Lower leg skin (tissue), 4 donors: Measurements from ENCODE around the gene DOHH. TPM values are rescaled to one million over a fixed set of nuclear protein-coding genes. Genes with fewer than 3 reads are reported as not detected.

Experiments
- DNase-seq, 2 donors: peaks; one replicate each; pipeline ENCODE4 v3.0.0-alpha.2; 2019; ENCODE audit warnings: low spot score in 2 of 2
- H3K4me3 ChIP-seq: fragments of 200-600 bp; sonication (generic); 2 replicates; pipeline ENCODE4 v1.5.1; 2017; ENCODE audit warnings: mild to moderate bottlenecking, low read depth; ENCODE audit not compliant: poor library complexity, severe bottlenecking
- POLR2A ChIP-seq, 2 donors: fragments of 450-650 bp; IDR thresholded peaks; one replicate each; pipeline ENCODE4 v1.6.1; 2016 to 2017; ENCODE audit warnings: antibody characterized with exemption in 2 of 2, mild to moderate bottlenecking in 1 of 2, moderate library complexity in 1 of 2
- WGBS, 2 donors: methylation state at CpG; one replicate each; pipeline ENCODE4 v1.1.5; 2018; 5-methylcytosine and 5-hydroxymethylcytosine counted together
- intact Hi-C: fragments of 100-400 bp; cut with DNase I; formaldehyde crosslinking; loops from one replicate; pipeline ENCODE4 v1.15.0; 2023; ENCODE audit warnings: low total_unique reads
- total RNA-seq, 4 donors: library from RNA; depleted of rRNA; stranded (reverse); fragments of >200 nt; gene quantifications; one replicate each; pipeline ENCODE4 v1.1.0, GENCODE V29; 2016
- TF ChIP-seq, protein P1 (sequence below), 3 donors: fragments of 450-650 bp; IDR thresholded peaks; one replicate each; pipeline ENCODE4 v1.5.1; 2016; ENCODE audit warnings: antibody characterized with exemption in 3 of 3, mild to moderate bottlenecking in 3 of 3, moderate library complexity in 2 of 3

DOHH gene
- total RNA-seq, 4 donors from 2014 or later: 20.4 to 28.4 (median 24.1) TPM

DNA sequence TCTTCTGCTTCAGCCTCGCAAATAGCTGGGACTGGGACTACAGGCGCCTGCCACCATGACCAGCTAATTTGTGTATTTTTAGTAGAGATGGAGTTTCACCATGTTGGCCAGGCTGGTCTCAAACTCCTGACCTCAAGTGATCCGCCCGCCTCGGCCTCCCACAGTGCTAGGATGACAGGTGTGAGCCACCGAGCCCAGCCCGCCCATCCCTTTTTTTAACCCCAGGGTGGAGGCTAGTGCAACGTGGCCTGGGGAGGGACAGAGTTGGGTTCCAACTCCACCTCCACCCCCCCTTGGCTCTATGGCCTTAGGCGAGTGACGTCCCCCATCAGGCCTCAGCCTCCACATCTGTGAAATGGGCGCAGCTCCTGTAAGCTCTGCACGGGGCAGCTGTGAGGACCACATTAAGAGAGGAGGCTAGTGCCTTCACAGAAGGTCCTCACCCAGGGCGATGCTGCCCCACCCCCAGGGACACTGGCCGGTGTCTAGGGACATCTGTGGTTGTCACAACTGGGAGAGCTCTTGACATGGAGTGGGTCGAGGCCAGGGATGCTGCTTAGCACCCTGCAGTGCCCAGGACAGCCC lies 57.9 kb downstream of the DOHH start:
- 90% methylated on average over 14 to 15 of the region's 15 CpGs for WGBS, 2 donors
- DNase-seq: no peak
- intact Hi-C loops: no loop called here
- H3K4me3 ChIP-seq: no peak overlapping the region
- TF ChIP-seq, protein P1, sequence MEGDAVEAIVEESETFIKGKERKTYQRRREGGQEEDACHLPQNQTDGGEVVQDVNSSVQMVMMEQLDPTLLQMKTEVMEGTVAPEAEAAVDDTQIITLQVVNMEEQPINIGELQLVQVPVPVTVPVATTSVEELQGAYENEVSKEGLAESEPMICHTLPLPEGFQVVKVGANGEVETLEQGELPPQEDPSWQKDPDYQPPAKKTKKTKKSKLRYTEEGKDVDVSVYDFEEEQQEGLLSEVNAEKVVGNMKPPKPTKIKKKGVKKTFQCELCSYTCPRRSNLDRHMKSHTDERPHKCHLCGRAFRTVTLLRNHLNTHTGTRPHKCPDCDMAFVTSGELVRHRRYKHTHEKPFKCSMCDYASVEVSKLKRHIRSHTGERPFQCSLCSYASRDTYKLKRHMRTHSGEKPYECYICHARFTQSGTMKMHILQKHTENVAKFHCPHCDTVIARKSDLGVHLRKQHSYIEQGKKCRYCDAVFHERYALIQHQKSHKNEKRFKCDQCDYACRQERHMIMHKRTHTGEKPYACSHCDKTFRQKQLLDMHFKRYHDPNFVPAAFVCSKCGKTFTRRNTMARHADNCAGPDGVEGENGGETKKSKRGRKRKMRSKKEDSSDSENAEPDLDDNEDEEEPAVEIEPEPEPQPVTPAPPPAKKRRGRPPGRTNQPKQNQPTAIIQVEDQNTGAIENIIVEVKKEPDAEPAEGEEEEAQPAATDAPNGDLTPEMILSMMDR (IDR thresholded peaks at IDR 0.05): no peak
- no peak for TF ChIP-seq POLR2A (IDR thresholded peaks at IDR 0.05)

DNA sequence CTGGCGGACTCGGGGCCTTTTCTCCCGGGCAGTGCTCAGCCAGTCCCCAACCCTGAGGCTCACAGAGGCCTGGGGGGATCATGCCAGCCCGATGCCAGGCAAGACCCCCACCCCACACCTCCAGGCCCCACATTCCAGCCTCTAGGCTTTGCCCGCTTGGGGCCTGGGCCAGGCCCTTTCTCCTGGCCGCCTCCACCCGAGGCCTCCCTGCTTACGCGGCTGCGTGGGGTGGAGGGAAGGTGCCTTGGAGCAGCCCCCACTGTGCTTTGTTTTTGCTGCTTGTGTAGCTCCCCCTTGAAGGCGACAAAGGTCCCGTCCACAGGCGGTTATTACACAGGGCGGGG lies 58.5 kb downstream of the DOHH start:
- DNase-seq: no peak

DNA sequence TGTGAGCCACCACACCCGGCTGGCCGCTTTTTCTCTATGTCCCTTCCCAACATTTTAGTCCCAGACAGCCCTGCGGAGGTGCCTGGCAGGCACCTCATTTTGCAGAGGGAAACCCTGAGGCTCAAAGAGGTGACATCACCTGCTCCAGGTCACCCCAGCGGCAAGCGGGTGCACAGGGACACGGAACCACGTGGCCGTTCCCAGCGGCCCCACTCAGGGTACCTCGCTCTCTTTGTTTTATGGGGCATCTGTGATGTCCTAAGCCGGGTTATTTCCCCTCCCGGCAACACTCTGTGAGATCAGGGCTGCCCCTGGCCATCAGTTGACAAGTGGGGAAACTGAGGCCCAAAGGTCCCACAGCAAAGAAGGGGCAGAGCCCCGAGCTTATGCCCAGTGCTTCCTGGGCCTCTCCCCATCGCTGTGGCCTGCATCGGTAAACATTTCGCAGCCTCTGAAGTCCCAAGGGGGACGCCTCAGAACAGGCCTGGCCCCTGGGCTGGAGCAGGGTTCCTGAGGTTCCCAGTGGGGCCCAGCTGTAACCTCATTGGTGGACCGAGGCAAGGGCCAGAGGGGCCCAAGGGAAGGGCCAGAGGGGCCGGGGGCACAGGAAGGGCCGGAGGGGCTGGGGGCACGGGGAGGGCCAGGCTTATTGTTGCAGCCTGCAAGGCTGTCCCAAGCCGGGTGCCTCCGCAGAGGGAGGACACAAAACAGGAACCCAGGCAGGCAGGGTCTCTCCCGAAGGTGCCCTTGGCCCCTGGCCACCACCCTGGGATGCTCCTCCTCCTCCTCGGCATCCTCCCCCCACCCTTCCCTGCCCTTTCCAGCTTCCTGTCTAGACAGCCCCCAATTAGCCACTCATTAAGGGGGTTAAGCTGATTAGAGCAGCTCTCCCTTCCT lies 59.1 kb downstream of the DOHH start:
- no peak for TF ChIP-seq POLR2A (IDR thresholded peaks at IDR 0.05)
- TF ChIP-seq, protein P1 (IDR thresholded peaks at IDR 0.05): no peak
- DNase-seq: no peak
- H3K4me3 ChIP-seq: no peak overlapping the region
- WGBS, 2 donors: 79 to 83% methylated on average over 21 to 25 of the region's 25 CpGs
- intact Hi-C loops: no loop called here

More for the DNA sequence above, 58.5 kb downstream of the DOHH start:
- no peak for TF ChIP-seq POLR2A (IDR thresholded peaks at IDR 0.05)
- H3K4me3 ChIP-seq: no peak overlapping the region
- intact Hi-C loops: no loop called here
- 80 to 84% methylated on average over 14 of the region's 14 CpGs for WGBS, 2 donors

Other genes starting within 250 kb of the DOHH start
- 100 to 1,000 TPM; 102 to 236 (median 158) TPM for gene NFIC, start 134.1 kb downstream of the DOHH start, total RNA-seq
- under 1 TPM in 2 of 4 donors, not detected in 2; 0.29 to 0.78 TPM for gene SMIM24, start 20.1 kb downstream of the DOHH start, total RNA-seq
- not detected for gene SMIM44, start 17.2 kb downstream of the DOHH start, total RNA-seq
- 10 to 100 TPM; 50.9 to 63.3 (median 57.2) TPM for gene FZR1, start 5.6 kb upstream of the DOHH start, total RNA-seq
- gene TEKTIP1, start 38.5 kb upstream of the DOHH start, total RNA-seq: under 1 TPM in 1 of 4 donors, not detected in 3; 0.78 TPM
- 10 to 100 TPM; 43.3 to 98.2 (median 56.3) TPM for gene MFSD12, start 56.9 kb upstream of the DOHH start, total RNA-seq
- 100 to 1,000 TPM; 112 to 135 (median 123) TPM for gene HMG20B, start 72.3 kb upstream of the DOHH start, total RNA-seq
- gene GIPC3, start 84.8 kb upstream of the DOHH start, total RNA-seq: under 1 TPM in 3 of 4 donors, not detected in 1; 0.19 to 0.52 (median 0.25) TPM
- gene TBXA2R, start 106.2 kb upstream of the DOHH start, total RNA-seq: 1 to 10 TPM in 2 of 4 donors, under 1 TPM in 2; 0.20 to 4.2 (median 0.90) TPM
- gene CACTIN, start 126.1 kb upstream of the DOHH start, total RNA-seq: 10 to 100 TPM; 21.1 to 46.5 (median 33.6) TPM
- 10 to 100 TPM; 14.1 to 27.3 (median 22.1) TPM for gene PIP5K1C, start 199.8 kb upstream of the DOHH start, total RNA-seq
- 10 to 100 TPM; 27.3 to 60.9 (median 35.6) TPM for gene TJP3, start 207.7 kb upstream of the DOHH start, total RNA-seq